K562 (cell line): ENCODE results near the gene TBATA. TPM values are rescaled to one million over a fixed set of nuclear protein-coding genes. Genes with fewer than 3 reads are reported as not detected.

Experiments used
- ARHGAP35 ChIP-seq: fragments of 450-650 bp; IDR thresholded peaks from 2 replicates; pipeline ENCODE4 v1.6.1; 2018; ENCODE audit not compliant: partially characterized antibody
- BRCA1 ChIP-seq, 2 experiments: fragments of 450-650 bp in 1 of 2; sonication (generic) in 1 of 2; formaldehyde crosslinking in 1 of 2; IDR thresholded peaks; 2 replicates each; pipeline versions ENCODE4 v1.5.0 to v1.6.1; 2017 to 2020; ENCODE audit warnings: mild to moderate bottlenecking in 1 of 2, missing genetic modification reagents in 1 of 2
- CTBP1 ChIP-seq: fragments of 450-650 bp; IDR thresholded peaks from 2 replicates; pipeline ENCODE4 v1.6.1; 2016; ENCODE audit warnings: borderline replicate concordance
- DACH1 ChIP-seq: fragments of 450-650 bp; IDR thresholded peaks from 2 replicates; pipeline ENCODE4 v1.6.1; 2018; ENCODE audit not compliant: partially characterized antibody
- EZH2 ChIP-seq: IDR thresholded peaks from 2 replicates; pipeline ENCODE4 v1.6.1; 2012; ENCODE audit warnings: low read depth, mild to moderate bottlenecking, inconsistent platforms, low read length, borderline replicate concordance
- FOXA3 ChIP-seq, 2 experiments: fragments of 450-650 bp in 1 of 2; sonication (generic) in 1 of 2; formaldehyde crosslinking; IDR thresholded peaks in 1 of 2; conservative IDR thresholded peaks in 1 of 2; 2 replicates each; pipeline versions ENCODE4 v1.4.0 to v1.8.0; 2020 to 2022; ENCODE audit warnings: mild to moderate bottlenecking in 2 of 2, missing genetic modification reagents in 1 of 2
- GABPA ChIP-seq: fragments of 200-800 bp; sonication (Bioruptor generic); conservative IDR thresholded peaks from 2 replicates; pipeline ENCODE4 v1.6.1; 2016; ENCODE audit warnings: low read depth, missing genetic modification characterization, missing compliant biosample characterization
- HINFP ChIP-seq: fragments of 450-650 bp; conservative IDR thresholded peaks from 2 replicates; pipeline ENCODE4 v1.6.1; 2016; ENCODE audit warnings: missing genetic modification characterization, low read depth, mild to moderate bottlenecking, control low read depth, missing compliant biosample characterization
- HNRNPL ChIP-seq: fragments of 200-400 bp; formaldehyde crosslinking; IDR thresholded peaks from 2 replicates; pipeline ENCODE4 v1.6.1; 2017; ENCODE audit warnings: low read depth, mild to moderate bottlenecking, low read length
- NFATC3 ChIP-seq: fragments of 450-650 bp; IDR thresholded peaks from 2 replicates; pipeline ENCODE4 v1.6.1; 2017; ENCODE audit warnings: mild to moderate bottlenecking
- PTTG1 ChIP-seq: fragments of 450-650 bp; IDR thresholded peaks from 2 replicates; pipeline ENCODE4 v1.6.1; 2016; ENCODE audit warnings: low read depth, mild to moderate bottlenecking, missing genetic modification characterization, missing compliant biosample characterization
- SAFB2 ChIP-seq: fragments of 200-400 bp; formaldehyde crosslinking; IDR thresholded peaks from 2 replicates; pipeline ENCODE4 v1.6.1; 2018; ENCODE audit warnings: borderline replicate concordance, low read length, low read depth, moderate library complexity; ENCODE audit not compliant: severe bottlenecking
- SNIP1 ChIP-seq: fragments of 450-650 bp; IDR thresholded peaks from 2 replicates; pipeline ENCODE4 v1.7.1; 2017; ENCODE audit warnings: low read depth, mild to moderate bottlenecking
- STAT5A ChIP-seq: IDR thresholded peaks from 2 replicates; pipeline ENCODE4 v1.6.1; 2012; ENCODE audit warnings: low read length, inconsistent platforms, borderline replicate concordance
- ZFP30 ChIP-seq: fragments of 250-450 bp; sonication (Bioruptor Pico); IDR thresholded peaks from 2 replicates; pipeline ENCODE4 v1.8.0; 2022; ENCODE audit warnings: moderate library complexity, mild to moderate bottlenecking, inconsistent platforms, borderline replicate concordance
- ZKSCAN1 ChIP-seq: fragments of 150-350 bp; IDR thresholded peaks from 2 replicates; pipeline ENCODE4 v1.6.1; 2016; ENCODE audit warnings: low read depth, low read length
- ZNF609 ChIP-seq: sonication (generic); formaldehyde crosslinking; IDR thresholded peaks from 2 replicates; pipeline ENCODE4 v1.8.1; 2023; ENCODE audit warnings: missing genetic modification reagents, mild to moderate bottlenecking, borderline replicate concordance
- polyA plus RNA-seq, 8 experiments: library from polyadenylated mRNA; depleted of rRNA in 4 of 8; stranded (reverse) in 5 of 8; unstranded in 3 of 8; fragments of >200 nt; fragmentation: Nextera tagmentation in 2 of 8; fragmentation: Illumina TruSeq in 1 of 8; extraction: Ambion mirVana in 2 of 8; extraction: Trizol in 1 of 8; gene quantifications; 2 replicates each; pipeline versions ENCODE4 v1.2.1 to v1.2.3, GENCODE V29; 2011 to 2014; ENCODE audit warnings: inconsistent platforms in 1 of 8, missing spikeins in 1 of 8
- total RNA-seq, 7 experiments: library from RNA; depleted of rRNA in 6 of 7; stranded (reverse); fragments of >200 nt in 6 of 7; fragmentation: Illumina TruSeq in 2 of 7; extraction: Trizol in 2 of 7; gene quantifications; 2 replicates each; pipeline versions ENCODE4 v1.2.1 to v1.2.3, GENCODE V29; 2011 to 2021; ENCODE audit warnings: low replicate concordance in 1 of 7
- TF ChIP-seq, protein P1 (sequence below): fragments of 450-650 bp; formaldehyde crosslinking; IDR thresholded peaks from 2 replicates; pipeline ENCODE4 v1.4.0; 2020; ENCODE audit warnings: mild to moderate bottlenecking, mixed read lengths
- TF ChIP-seq, protein P2 (sequence below): fragments of 250-450 bp; sonication (Bioruptor Pico); IDR thresholded peaks from 2 replicates; pipeline ENCODE4 v1.5.0; 2021

TBATA gene
- total and polyA plus RNA-seq, 9 of the 15 experiments (the other 6 are each of a cell fraction or from before 2014, with no cell fraction given) = not detected

DNA sequence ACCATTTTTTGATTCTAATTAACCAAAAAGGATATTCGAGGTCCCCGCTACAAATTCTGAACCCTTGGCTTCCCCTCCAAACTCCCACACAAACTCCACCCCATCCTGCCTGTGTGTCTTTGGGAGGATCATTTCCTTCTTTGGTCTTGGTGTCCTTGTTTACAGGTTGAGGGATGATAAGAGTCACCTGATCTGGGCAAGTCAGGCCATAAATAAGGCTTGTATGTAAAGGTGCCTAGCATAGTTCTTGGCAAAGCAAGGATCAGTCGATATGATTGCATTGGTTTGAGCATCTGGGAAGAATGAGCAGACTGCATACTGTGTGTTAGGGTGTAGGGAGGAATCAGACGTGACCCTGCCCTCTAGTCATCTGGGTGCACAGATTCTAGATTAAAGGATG lies 28.9 kb upstream of the TBATA start (continued):
- no peak for TF ChIP-seq BRCA1 (IDR thresholded peaks at IDR 0.05)
- no peak for TF ChIP-seq BRCA1 (CRISPR knock-in tag; IDR thresholded peaks at IDR 0.05)
- no peak for TF ChIP-seq ZKSCAN1
- TF ChIP-seq CTBP1 = peak; percentile 53; the same call in 1 of the 2 replicates
- no peak for TF ChIP-seq EZH2
- no peak for TF ChIP-seq ZFP30 (CRISPR knock-in tag)
- no peak for TF ChIP-seq PTTG1
- TF ChIP-seq STAT5A = no peak
- TF ChIP-seq, protein P1, sequence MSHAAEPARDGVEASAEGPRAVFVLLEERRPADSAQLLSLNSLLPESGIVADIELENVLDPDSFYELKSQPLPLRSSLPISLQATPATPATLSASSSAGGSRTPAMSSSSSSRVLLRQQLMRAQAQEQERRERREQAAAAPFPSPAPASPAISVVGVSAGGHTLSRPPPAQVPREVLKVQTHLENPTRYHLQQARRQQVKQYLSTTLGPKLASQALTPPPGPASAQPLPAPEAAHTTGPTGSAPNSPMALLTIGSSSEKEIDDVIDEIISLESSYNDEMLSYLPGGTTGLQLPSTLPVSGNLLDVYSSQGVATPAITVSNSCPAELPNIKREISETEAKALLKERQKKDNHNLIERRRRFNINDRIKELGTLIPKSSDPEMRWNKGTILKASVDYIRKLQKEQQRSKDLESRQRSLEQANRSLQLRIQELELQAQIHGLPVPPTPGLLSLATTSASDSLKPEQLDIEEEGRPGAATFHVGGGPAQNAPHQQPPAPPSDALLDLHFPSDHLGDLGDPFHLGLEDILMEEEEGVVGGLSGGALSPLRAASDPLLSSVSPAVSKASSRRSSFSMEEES (CRISPR knock-in tag) = no peak; the same call in 1 of the 2 replicates
- TF ChIP-seq NFATC3 = no peak
- TF ChIP-seq, protein P2, sequence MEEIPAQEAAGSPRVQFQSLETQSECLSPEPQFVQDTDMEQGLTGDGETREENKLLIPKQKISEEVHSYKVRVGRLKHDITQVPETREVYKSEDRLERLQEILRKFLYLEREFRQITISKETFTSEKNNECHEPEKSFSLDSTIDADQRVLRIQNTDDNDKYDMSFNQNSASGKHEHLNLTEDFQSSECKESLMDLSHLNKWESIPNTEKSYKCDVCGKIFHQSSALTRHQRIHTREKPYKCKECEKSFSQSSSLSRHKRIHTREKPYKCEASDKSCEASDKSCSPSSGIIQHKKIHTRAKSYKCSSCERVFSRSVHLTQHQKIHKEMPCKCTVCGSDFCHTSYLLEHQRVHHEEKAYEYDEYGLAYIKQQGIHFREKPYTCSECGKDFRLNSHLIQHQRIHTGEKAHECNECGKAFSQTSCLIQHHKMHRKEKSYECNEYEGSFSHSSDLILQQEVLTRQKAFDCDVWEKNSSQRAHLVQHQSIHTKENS = no peak
- TF ChIP-seq SAFB2 = no peak
- TF ChIP-seq ZNF609 (CRISPR knock-in tag) = no peak
- no peak for TF ChIP-seq ARHGAP35
- peak in 1 of 2 experiments; percentile 61; a peak in 1 of 4 replicates for TF ChIP-seq FOXA3 (CRISPR knock-in tag; conservative IDR thresholded peaks at IDR 0.05 in 1 of 2, IDR thresholded peaks at IDR 0.05 in 1 of 2)
- 0 out of 2 replicates have a peak, but pooled peaks have one; percentile 14 for TF ChIP-seq GABPA
- no peak for TF ChIP-seq HNRNPL
- peak; percentile 7 for TF ChIP-seq DACH1
- TF ChIP-seq SNIP1 = no peak
- TF ChIP-seq HINFP (tag) = no peak
